Left ventricle myocardium inferior (tissue), 1 donor: ENCODE measurements around the gene SH2B2. TPM values are rescaled to one million over a fixed set of nuclear protein-coding genes. Genes with fewer than 3 reads are reported as not detected.

ENCODE experiments used
- DNase-seq: peaks from one replicate; pipeline ENCODE4 v3.0.0-alpha.2; 2020
- H3K27ac ChIP-seq: fragments of 200-600 bp; replicated peaks from 2 replicates; pipeline ENCODE4 v1.8.0; 2021
- H3K27me3 ChIP-seq: fragments of 200-600 bp; 2 replicates; pipeline ENCODE4 v1.8.0; 2021; ENCODE audit warnings: low read depth
- H3K36me3 ChIP-seq: fragments of 200-600 bp; 2 replicates; pipeline ENCODE4 v1.8.0; 2021
- H3K4me1 ChIP-seq: fragments of 200-600 bp; 2 replicates; pipeline ENCODE4 v1.8.0; 2021
- H3K4me3 ChIP-seq: fragments of 200-600 bp; 2 replicates; pipeline ENCODE4 v1.8.0; 2021; ENCODE audit warnings: mild to moderate bottlenecking, moderate library complexity
- H3K9me3 ChIP-seq: fragments of 200-600 bp; replicated peaks from 2 replicates; pipeline ENCODE4 v1.8.0; 2021
- CTCF ChIP-seq: fragments of 200-600 bp; IDR thresholded peaks from 2 replicates; pipeline ENCODE4 v1.8.0; 2021; ENCODE audit warnings: antibody characterized with exemption, mild to moderate bottlenecking, borderline replicate concordance
- intact Hi-C: fragments of 100-400 bp; cut with micrococcal nuclease; formaldehyde crosslinking; loops from one replicate; pipeline ENCODE4 v1.11.0; 2022
- long read RNA-seq: library from polyadenylated mRNA; unstranded; transcript quantifications from one replicate; pipeline ENCODE4 v2.0.0, GENCODE V29; 2021
- total RNA-seq: library from RNA; stranded (reverse); fragmentation: NEBNext Ultra II Directional; extraction: Animal tissue kit (Norgen Biotek cat#: 25700); gene quantifications from one replicate; pipeline ENCODE4 v1.2.1, GENCODE V29; 2021
- donor health status: DM: no; HTN: yes; CAD: no; lungs with severe emphysema.

Gene SH2B2
- 1.0 TPM for total RNA-seq
- long read RNA-seq, partial matches to known transcripts, result 2 of 8 reads
- long read RNA-seq, other reads (novel, unspliced or antisense), result 6 of 8 reads

- H3K9me3 ChIP-seq, result no peaks in the 10 kb centered on the region
- H3K36me3 ChIP-seq, result no peaks in the 10 kb centered on the region
- DNase-seq, result peak; percentile 78
- intact Hi-C loops, result no loop called here
- TF ChIP-seq CTCF, result no peak
- H3K4me3 ChIP-seq, result peak within 1 kb of the TSS; percentile 91
- H3K4me1 ChIP-seq, result peaks cover 34% of the 10 kb centered on the region
- H3K27me3 ChIP-seq, result peaks cover 5% of the 10 kb centered on the region
- H3K27ac ChIP-seq, result peak within 1 kb of the TSS; percentile 95
Observed at GRCh38 chr7:102286237-102287110, at the start of gene SH2B2. Gene SH2B2 (plus strand): TSS chr7:102286868. CDS start chr7:102300551, 13,683 bp downstream.

GRCh38 chr7:102239206-102239820 is 47.4 kb upstream of the SH2B2 start:
- Histone ChIP-seq H3K4me1 (no peaks in the 10 kb centered on the region), H3K4me3 (no peak overlapping the region), H3K27me3 (no peaks in the 10 kb centered on the region), H3K27ac (no peak overlapping the region), H3K36me3 (peaks cover 83% of the 10 kb centered on the region), H3K9me3 (no peaks in the 10 kb centered on the region)
- TF ChIP-seq CTCF, result no peak
- no peak for DNase-seq
- intact Hi-C loops, result no loop called here

GRCh38 chr7:102241431-102241830 is 45.2 kb upstream of the SH2B2 start:
- H3K27me3 ChIP-seq, result no peaks in the 10 kb centered on the region
- no peak overlapping the region for H3K4me3 ChIP-seq
- DNase-seq, result no peak
- no peaks in the 10 kb centered on the region for H3K9me3 ChIP-seq
- no peak for TF ChIP-seq CTCF
- H3K36me3 ChIP-seq, result peaks cover 84% of the 10 kb centered on the region
- intact Hi-C loops, result no loop called here
- no peak overlapping the region for H3K27ac ChIP-seq
- no peaks in the 10 kb centered on the region for H3K4me1 ChIP-seq

- Histone ChIP-seq H3K27ac (no peak overlapping the region), H3K9me3 (no peaks in the 10 kb centered on the region), H3K27me3 (no peaks in the 10 kb centered on the region), H3K4me1 (no peaks in the 10 kb centered on the region), H3K36me3 (peaks cover 83% of the 10 kb centered on the region), H3K4me3 (no peak overlapping the region)
- intact Hi-C loops, result no loop called here
- no peak for TF ChIP-seq CTCF
- DNase-seq, result no peak
Observed at GRCh38 chr7:102244601-102245000, 42.1 kb upstream of the SH2B2 start.

- Histone ChIP-seq H3K36me3 (peaks cover 61% of the 10 kb centered on the region), H3K4me1 (no peaks in the 10 kb centered on the region), H3K9me3 (no peaks in the 10 kb centered on the region), H3K27ac (no peak overlapping the region), H3K27me3 (no peaks in the 10 kb centered on the region), H3K4me3 (no peak overlapping the region)
- DNase-seq, result no peak
- TF ChIP-seq CTCF, result no peak
- intact Hi-C loops, result no loop called here
Observed at GRCh38 chr7:102248081-102248455, 38.6 kb upstream of the SH2B2 start.
